Psoas muscle (tissue), 8 donors: ENCODE results near the gene TMEM30A. TPM values are rescaled to one million over a fixed set of nuclear protein-coding genes. Genes with fewer than 3 reads are reported as not detected.

ENCODE experiments used
- ATAC-seq, 4 donors: fragments of 200-7000 bp; cut with Tn5 transposase; one replicate each; pipeline ENCODE4 v1.9.1; 2020; ENCODE audit warnings: moderate library complexity in 3 of 4, mild to moderate bottlenecking in 2 of 4
- DNase-seq, 2 donors: peaks; one replicate each; pipeline ENCODE4 v3.0.0-alpha.2; 2020
- H3K27ac ChIP-seq: fragments of 200-600 bp; one replicate; pipeline ENCODE4 v1.8.0; 2022
- H3K27me3 ChIP-seq, 3 donors: fragments of 200-600 bp in 1 of 3; one replicate each; pipeline versions ENCODE4 v1.6.1 to v1.8.0; 2013 to 2022; ENCODE audit warnings: low read length in 2 of 3, mild to moderate bottlenecking in 2 of 3, moderate library complexity in 1 of 3; ENCODE audit not compliant: insufficient read depth in 3 of 3
- H3K36me3 ChIP-seq, 2 donors: fragments of 200-600 bp in 1 of 2; one replicate each; pipeline versions ENCODE4 v1.6.1 to v1.8.0; 2013 to 2022; ENCODE audit warnings: low read depth in 1 of 2, mild to moderate bottlenecking in 1 of 2, moderate library complexity in 1 of 2; ENCODE audit not compliant: insufficient read depth in 1 of 2
- H3K4me1 ChIP-seq: fragments of 200-600 bp; one replicate; pipeline ENCODE4 v1.8.0; 2022
- H3K4me3 ChIP-seq: fragments of 200-600 bp; one replicate; pipeline ENCODE4 v1.8.0; 2022; ENCODE audit warnings: mild to moderate bottlenecking
- H3K9me3 ChIP-seq: fragments of 200-600 bp; one replicate; pipeline ENCODE4 v1.8.0; 2022
- WGBS, 3 donors: extraction: QIAGEN DNeasy Blood & Tissue Kit; methylation state at CpG; one replicate each; pipeline versions ENCODE4 v1.1.6 to v1.1.7; 2013; 5-methylcytosine and 5-hydroxymethylcytosine counted together
- intact Hi-C, 2 donors: fragments of 100-400 bp; cut with DNase I; formaldehyde crosslinking; loops; one replicate each; pipeline versions ENCODE4 v1.11.0 to v1.14.2; 2022
- polyA plus RNA-seq, 3 donors: library from polyadenylated mRNA; stranded (reverse); fragments of 200-250 nt; gene quantifications; one replicate each; pipeline ENCODE4 v1.2.3, GENCODE V29; 2013
- total RNA-seq, 4 donors: library from RNA; stranded (reverse); fragmentation: NEBNext Ultra II Directional in 2 of 4; extraction: Animal tissue kit (Norgen Biotek cat#: 25700) in 2 of 4; gene quantifications; one replicate each; pipeline versions ENCODE4 v1.2.1 to v1.2.4, GENCODE V29; 2021 to 2023
- TF ChIP-seq, protein P1 (sequence below): fragments of 200-600 bp; IDR thresholded peaks from one replicate; pipeline ENCODE4 v1.8.0; 2022; ENCODE audit warnings: antibody characterized with exemption
- donor health status: healthy with polysubstance abuse.
- donor health status: DM: no; HTN: no; CAD: no; lungs with moderate emphysema.
- donor health status: Bipolar disorder and iron deficiency.
- donor health status: healthy.
- donor health status: DM: yes; HTN: yes; CAD: no.
- donor health status: DM: no; HTN: no; CAD: no.
- donor health status: DM: no; HTN: no; CAD: no.
- donor health status: DM: yes; HTN: yes; CAD: no.

TMEM30A gene
- total and polyA plus RNA-seq, 7 donors: 18.7 to 52.6 (median 37.6) TPM

DNA sequence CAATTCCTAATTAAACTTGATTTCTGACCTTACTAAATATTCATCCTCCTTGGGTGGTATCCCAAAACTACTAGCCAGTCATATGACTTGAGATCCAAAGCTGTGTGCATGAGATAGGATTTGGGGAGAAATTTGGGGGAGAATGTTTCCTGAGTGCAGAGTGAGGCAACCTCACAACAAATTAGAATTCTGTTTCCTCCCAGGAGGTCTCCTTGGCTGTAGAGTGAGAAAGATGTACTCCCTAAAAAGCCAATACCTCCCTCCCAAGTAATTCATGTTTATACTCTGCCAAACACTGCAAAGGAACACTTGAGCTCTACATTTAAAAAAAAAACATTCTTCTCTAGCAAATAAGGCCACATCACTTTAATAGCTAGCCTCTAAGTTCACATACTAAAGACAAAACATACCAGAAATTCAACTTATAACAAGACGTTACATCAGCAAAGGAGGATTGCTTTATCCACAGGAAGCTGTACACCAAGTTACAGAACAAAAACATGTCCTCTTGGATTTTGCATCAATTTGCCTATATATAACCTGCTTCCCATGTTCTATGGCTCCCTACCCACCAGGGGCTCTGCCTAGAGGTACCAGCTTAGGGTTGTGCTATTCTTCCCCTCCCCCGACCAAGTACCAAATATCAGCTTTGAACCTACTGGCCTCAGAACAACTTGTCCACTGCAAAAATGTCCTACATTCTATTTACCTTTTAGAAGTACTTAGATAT lies 15.4 kb upstream of the TMEM30A start:
- Histone ChIP-seq H3K9me3 (no peaks in the 10 kb centered on the region), H3K36me3 (peaks cover 3 to 22% of the 10 kb centered on the region in 2 donors), H3K4me3 (no peak overlapping the region), H3K27ac (peak overlapping the region; percentile 5), H3K27me3 (no peaks in the 10 kb centered on the region), H3K4me1 (peaks cover 11% of the 10 kb centered on the region)
- intact Hi-C loops: loop anchor here (5.0 to 10.0 kb wide), 4 partner anchors 202 to 227 kb away; no protein-coding TSS in a partner anchor
- DNase-seq: no peak
- ATAC-seq: peak in 2 of 4 donors; percentile 20 to 24
- 74 to 81% (median 79%) methylated on average over 2 of the region's 2 CpGs for WGBS, 3 donors
- TF ChIP-seq, protein P1, sequence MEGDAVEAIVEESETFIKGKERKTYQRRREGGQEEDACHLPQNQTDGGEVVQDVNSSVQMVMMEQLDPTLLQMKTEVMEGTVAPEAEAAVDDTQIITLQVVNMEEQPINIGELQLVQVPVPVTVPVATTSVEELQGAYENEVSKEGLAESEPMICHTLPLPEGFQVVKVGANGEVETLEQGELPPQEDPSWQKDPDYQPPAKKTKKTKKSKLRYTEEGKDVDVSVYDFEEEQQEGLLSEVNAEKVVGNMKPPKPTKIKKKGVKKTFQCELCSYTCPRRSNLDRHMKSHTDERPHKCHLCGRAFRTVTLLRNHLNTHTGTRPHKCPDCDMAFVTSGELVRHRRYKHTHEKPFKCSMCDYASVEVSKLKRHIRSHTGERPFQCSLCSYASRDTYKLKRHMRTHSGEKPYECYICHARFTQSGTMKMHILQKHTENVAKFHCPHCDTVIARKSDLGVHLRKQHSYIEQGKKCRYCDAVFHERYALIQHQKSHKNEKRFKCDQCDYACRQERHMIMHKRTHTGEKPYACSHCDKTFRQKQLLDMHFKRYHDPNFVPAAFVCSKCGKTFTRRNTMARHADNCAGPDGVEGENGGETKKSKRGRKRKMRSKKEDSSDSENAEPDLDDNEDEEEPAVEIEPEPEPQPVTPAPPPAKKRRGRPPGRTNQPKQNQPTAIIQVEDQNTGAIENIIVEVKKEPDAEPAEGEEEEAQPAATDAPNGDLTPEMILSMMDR: no peak

DNA sequence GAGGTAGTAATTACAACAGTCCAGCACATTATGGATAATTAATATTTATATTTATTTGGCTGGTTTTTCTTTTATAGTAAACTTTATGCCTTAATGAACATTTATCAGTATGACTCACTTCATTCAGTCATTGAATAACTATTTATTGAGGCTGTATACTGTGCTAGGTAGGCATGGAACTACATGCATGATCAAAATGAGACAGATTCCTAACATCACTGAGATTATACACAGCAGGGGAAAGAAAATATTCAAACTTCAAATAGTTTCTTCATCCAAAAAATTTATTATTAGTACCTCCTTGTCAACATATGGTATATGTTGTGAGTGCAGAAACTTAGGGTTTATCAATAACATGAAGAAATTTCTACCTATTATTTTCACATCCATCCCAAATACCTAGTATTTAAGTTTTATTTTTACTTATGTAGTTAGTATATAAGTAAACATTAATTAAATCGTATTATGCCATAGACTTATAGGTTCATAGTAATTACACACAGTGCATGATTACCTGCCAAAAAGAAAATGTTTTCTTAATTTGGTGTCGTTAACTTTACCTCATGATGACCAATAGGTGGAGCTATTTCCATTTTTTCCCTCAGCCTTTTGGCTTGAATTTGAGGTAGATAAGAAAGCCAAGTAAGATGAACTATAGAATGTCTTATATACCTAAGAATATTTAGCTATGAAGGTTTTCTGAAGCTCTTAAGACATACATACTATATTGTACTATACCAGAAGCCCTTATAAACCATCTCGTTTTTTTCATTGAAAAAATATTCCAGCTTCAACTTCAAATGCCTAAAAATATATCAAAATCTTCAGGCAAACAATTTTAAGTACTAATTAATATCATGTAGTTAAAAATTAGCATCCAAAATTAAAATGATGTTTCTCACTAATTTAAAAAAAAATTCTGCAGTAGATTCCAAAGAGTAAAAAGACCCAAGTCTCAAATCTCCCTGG lies 12.5 kb upstream of the TMEM30A start:
- Histone ChIP-seq H3K4me3 (no peak overlapping the region), H3K4me1 (peaks cover 18% of the 10 kb centered on the region), H3K36me3 (peaks cover 3 to 13% of the 10 kb centered on the region in 2 donors), H3K27ac (no peak overlapping the region), H3K9me3 (no peaks in the 10 kb centered on the region), H3K27me3 (no peaks in the 10 kb centered on the region)
- ATAC-seq: peak in 3 of 4 donors; percentile 39 to 65 (median 54)
- TF ChIP-seq, protein P1: peak; percentile 76
- intact Hi-C loops: loop anchor here (5.0 to 10.0 kb wide), 3 partner anchors 210 to 230 kb away; no protein-coding TSS in a partner anchor
- DNase-seq: no peak
- WGBS, 3 donors: 23 to 26% (median 24%) methylated on average over 3 of the region's 3 CpGs

DNA sequence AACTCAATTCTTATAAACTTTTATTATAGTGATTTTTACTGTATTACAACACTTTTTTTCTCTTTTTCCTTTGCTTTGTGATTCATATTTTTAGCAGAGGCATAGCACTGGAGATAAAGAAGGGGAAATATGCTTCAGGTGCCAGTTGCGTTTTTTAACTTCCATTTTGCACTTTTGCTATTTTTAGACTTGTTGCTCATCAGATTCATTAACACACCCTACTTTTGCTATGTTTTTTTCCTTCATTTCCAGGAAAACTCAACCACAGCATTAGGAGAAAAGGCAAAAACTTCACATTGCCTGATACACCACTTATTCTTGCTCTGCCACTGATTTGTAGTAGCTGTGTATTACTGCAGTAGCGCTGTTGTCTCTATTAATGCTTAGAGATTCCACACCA lies 8.0 kb upstream of the TMEM30A start:
- H3K27ac ChIP-seq: peak overlapping the region; percentile 59
- 75 to 92% (median 80%) methylated on average over 2 of the region's 2 CpGs for WGBS, 3 donors

DNA sequence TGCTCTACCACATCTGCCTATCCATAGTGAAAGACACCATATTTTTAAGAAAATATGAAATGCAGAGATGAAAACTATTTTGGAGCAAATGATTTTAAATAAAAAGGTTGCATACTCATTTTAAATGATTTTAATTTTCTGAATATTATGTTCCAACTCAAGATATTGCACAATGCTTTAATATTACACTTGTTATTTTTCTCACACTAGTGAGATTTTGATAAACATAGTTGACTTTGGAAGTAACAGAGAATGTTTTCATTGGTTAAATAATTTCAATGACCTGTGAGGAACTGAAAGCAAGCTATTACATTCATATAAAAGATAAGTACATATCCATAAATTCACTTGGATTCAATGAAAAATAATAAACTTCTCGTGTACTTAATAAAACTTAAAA lies 7.2 kb upstream of the TMEM30A start:
- no peak overlapping the region for H3K4me3 ChIP-seq
- 73 to 90% (median 78%) methylated on average over 1 of the region's 1 CpG for WGBS, 3 donors
- TF ChIP-seq, protein P1: no peak
- H3K36me3 ChIP-seq: peaks cover 0 to 12% of the 10 kb centered on the region in 2 donors
- no peaks in the 10 kb centered on the region for H3K9me3 ChIP-seq
- intact Hi-C loops: loop anchor here in 1 of 2 donors (10.0 kb wide), 1 partner anchor 233 kb away; no protein-coding TSS in a partner anchor
- H3K27ac ChIP-seq: peak overlapping the region; percentile 59
- ATAC-seq (no peak), DNase-seq (no peak)
- H3K27me3 ChIP-seq: no peaks in the 10 kb centered on the region
- peaks cover 21% of the 10 kb centered on the region for H3K4me1 ChIP-seq

More for the DNA sequence above, 8.0 kb upstream of the TMEM30A start:
- no peak overlapping the region for H3K4me3 ChIP-seq
- H3K4me1 ChIP-seq: peaks cover 21% of the 10 kb centered on the region
- H3K36me3 ChIP-seq: peaks cover 0 to 12% of the 10 kb centered on the region in 2 donors
- no peaks in the 10 kb centered on the region for H3K9me3 ChIP-seq
- intact Hi-C loops: loop anchor here in 1 of 2 donors (10.0 kb wide), 1 partner anchor 232 kb away; no protein-coding TSS in a partner anchor
- DNase-seq (no peak), ATAC-seq (peak in 1 of 4 donors; percentile 42)
- no peaks in the 10 kb centered on the region for H3K27me3 ChIP-seq
- TF ChIP-seq, protein P1: no peak
